NCI-H146 (cell line): ENCODE measurements around the gene UGGT2.
A peak's percentile ranks its signal among the peaks of the same experiment; 100 is the strongest.
"Not testable (repeated sequence)": the region's sequence is repeated elsewhere in the genome, so short reads cannot be mapped to it uniquely, and the experiment has no call there.

ENCODE experiments used
- DNase-seq: peaks from one replicate; lab custom pipeline; 2025; lab: John Stamatoyannopoulos, UW

Gene UGGT2

DNA sequence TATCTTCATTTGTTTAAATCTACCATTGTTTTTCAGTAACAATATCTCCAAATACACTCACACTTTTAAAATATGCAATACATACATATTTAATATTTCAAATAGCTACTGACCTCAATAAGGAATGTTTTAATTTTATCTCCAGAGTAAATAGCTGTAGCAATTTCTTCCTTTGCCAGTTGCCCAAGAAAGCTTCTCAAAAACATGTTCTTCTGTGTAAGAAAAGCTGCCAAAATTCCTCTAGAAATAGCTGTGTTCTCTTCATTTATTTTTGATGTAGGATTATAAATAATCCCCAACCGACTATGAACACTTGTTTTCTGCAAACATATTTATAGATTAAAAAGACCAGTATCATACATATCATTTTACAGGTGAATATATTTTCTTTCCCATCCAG lies 150.5 kb downstream of the UGGT2 start:
- no peak for DNase-seq

DNA sequence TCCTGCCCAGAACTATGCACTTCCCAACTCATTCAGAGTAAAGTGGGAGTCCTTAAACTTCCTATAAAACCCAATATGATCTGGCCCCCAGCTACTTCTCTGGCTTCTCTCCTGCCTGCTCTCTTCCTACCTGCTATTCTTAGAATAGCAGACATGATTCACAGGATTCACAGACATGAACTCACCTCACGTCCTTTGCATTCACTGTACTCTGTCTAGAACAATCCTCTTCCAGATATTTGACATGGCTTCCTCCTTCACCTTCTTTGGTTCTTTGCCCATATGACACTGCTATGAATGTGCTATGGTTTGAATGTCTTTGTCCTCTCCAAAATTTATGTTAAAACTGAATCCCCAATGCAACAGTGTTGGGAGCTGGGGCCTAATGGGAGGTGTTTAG lies 154.9 kb downstream of the UGGT2 start:
- no peak for DNase-seq

GRCh38 chr13:95896301-95896700 lies 156.9 kb downstream of the UGGT2 start:
- DNase-seq = no peak

DNA sequence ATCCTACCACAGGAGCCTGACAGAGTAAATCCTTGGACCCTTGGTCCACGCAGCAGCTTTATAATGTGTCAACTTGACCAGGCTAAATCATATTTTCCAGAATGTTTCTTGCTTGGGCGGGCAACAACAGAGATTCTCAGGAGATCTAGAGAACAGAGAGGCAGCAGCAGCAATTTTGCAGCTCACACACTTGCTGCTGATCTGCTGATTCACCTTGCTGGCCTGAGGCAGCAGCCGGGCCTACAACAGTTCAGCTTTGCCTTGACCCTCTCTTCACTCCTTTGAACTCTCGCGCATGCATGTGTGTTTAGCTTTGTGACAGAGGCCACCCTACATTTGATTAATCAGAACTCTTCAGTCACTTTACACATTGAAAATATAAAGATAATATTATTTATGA lies 159.3 kb downstream of the UGGT2 start:
- DNase-seq = no peak

GRCh38 chr13:95882121-95882520 lies 171.1 kb downstream of the UGGT2 start:
- DNase-seq = no peak

- DNase-seq = no peak
These were observed 172.9 kb downstream of the UGGT2 start for GRCh38 chr13:95880331-95880730.

DNA sequence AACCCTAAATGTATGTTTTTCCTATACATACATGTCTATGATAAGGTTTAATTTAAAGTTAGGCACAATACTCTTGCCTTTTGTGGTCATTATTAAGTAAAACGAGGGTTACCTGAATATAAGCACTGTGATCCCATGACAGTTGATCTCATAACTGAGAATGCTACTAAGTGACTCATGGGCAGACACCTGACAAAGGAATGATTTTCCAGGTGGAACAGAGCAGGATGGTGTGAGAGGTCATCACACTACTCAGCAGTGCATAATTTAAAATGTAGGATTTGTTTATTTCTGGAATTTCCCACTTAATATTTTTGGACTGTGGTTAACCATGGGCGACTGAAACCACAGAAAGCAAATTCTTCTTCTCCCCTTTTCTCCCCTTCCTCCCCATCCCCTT lies 178.9 kb downstream of the UGGT2 start:
- DNase-seq = no peak

DNA sequence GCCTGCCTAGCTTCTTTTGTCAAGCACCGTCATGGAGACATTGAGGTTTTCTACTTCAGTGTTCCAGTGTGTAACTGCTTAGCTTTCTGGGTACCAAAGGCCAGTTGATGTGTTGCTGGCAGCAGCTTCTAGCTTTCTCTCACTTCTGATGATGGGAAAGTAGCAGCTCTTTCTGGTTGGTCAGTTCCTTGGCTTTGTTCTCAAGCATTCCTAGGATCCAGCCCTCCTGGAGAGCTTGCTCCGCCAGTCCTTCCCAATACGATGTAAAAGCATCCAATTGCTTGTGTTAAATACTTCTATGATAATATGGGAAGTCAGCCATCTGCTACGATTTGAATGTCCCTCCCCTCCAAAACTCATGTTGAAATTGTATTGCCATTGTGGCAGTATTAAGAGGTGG lies 182.8 kb downstream of the UGGT2 start:
- DNase-seq = no peak

GRCh38 chr13:95865080-95865615 lies 188.1 kb downstream of the UGGT2 start:
- no peak for DNase-seq

DNA sequence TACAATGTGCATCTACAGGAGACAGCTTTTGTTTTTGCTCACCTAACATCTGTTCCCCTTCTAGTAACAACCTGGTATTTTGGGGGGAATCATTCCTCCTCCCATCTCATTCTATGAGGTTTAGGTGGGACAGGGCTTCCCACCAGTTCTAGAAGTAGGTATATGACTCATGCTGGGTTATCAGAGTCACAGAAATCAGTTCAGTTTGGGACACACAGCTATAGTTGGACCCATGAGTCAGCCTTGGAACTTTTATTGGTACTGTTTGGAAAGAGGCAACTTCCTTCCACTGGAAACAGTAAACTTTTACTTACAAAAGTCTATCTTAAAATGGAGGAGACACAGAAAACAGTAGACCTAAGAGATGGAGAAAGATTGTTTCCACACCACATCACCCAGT lies 190.8 kb downstream of the UGGT2 start:
- DNase-seq = no peak

GRCh38 chr13:95861296-95861695 lies 191.9 kb downstream of the UGGT2 start:
- no peak for DNase-seq

- DNase-seq = no peak
These were observed 194.7 kb downstream of the UGGT2 start for GRCh38 chr13:95858286-95859075.

- not testable (repeated sequence) for DNase-seq
These were observed 207.5 kb downstream of the UGGT2 start for GRCh38 chr13:95845656-95846055.

DNA sequence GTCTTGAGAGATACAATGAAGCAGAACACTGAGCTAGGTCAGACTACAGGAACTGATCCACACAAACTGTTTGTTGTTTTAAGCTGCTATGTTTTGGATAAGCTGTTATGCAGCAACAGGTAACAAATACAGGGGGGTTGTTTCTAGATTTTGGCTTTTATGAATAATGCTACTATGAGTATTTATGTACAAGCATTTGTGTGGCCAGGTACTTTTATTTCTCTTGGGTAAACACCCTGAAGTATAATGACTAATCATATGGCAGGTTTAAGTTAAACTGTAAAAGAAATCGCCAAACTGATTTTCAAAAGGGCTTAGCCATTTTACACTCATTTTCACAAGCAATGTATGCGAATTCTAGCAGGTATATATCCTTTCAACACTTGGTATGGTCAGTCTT lies 210.3 kb downstream of the UGGT2 start:
- no peak for DNase-seq

DNA sequence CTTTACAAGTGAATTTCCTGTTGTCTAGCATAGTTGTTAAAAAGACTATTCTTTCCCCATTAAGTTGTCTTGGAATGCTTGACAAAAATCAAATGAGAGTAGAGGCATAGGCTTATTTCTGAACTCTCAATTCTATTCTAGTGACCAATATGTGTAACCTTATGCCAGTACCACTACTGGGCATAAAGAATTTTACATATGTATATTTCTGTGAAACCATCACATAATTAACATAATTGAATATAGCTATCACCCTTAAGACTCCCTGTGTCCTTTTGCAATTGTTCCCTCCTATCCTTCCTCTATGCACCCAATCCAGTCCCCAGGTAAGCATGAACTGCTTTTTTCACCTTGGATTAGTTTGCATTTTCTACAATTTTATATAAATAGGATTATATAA lies 211.3 kb downstream of the UGGT2 start:
- no peak for DNase-seq

DNA sequence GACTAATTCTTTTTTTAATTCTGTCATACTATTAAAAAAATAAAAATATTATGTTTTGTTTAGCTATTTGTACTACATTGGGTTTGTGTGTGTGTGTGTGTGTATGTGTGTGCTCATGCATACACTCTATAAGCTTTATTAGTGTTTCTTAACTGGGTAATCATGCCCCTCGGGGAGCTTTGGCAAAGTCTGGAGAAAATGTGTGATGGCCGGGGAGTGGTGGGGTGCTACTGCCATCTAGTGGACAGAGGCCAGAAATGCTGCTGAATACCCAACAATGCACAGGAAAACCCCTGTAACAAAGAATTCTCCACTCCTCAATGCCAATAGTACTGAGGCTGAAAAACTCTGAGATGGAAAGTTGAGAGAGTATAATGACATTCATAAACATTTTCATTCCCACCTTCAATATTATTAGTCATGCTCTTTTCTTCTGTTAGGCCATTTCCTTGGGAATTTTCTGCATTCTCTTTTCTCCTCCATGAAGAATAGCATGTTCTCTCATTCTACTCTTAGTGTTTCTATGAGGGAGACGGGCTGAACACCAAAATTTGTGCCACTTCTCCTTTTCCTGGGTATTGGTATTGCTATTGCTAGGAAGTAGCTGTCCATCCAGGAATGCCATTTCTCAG lies 219.0 kb downstream of the UGGT2 start:
- peak; percentile 60 for DNase-seq

GRCh38 chr13:95833719-95834118 lies 219.5 kb downstream of the UGGT2 start:
- DNase-seq = no peak

DNA sequence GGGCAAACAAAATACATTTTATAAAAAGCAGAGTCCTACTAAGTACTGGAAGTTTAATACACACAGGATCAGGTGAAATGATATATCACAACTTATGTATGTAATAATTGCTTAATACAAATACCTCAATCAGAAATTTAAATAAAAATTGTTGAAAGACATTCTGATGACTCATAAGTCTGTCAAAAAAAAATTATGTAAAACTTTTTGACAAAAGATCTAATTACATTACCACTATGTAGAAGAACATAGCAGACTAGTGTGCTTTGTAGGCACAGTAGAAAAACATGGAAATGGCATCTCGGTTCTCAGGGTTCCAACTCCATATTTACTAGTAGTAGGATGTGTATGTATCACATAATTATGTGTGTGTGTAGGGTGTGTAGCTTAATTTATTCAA lies 220.1 kb downstream of the UGGT2 start:
- DNase-seq = no peak

- DNase-seq = no peak
These were observed 230.9 kb downstream of the UGGT2 start for GRCh38 chr13:95822303-95822702.

- DNase-seq = no peak
These were observed 238.7 kb downstream of the UGGT2 start for GRCh38 chr13:95814495-95814894.

DNA sequence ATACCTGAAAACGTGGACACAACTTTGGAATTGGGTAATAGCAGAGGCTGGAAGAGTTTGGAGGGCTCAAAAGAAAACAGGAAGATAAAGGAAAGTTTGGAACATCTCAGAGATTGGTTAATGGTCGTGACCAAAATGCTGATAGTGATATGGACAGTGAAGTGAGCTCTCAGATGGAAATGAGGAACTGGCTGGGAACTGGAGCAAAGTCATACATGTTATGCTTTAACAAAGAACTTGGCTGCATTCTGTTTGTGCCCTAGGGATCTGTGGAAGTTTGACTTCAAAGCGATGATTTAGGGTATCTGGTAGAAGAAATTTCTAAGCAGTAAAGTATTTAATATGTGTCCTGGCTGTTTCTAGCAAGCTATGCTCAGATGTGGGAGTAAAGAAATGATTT lies 240.1 kb downstream of the UGGT2 start:
- DNase-seq = no peak

DNA sequence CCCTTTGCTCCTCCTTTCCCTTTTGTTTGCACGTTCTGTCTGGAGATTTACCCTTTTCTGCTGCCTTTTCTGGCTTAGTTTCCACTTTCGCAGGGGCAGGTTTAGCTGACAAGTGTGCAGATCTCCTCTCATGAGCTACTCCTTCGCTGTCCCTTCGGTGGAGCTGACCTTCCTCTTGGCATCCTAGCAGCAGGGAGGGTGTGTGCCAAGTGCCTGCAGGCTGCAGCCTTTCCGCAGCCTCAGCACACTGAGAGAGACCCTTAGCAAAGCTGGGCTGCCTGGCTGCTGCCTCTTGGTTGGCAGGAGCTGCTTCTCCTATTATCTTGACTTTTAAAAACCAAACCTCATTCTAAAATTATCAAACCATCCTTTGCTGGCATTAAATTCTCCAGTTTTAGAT lies 243.8 kb downstream of the UGGT2 start:
- no peak for DNase-seq

- DNase-seq = no peak
These were observed 247.3 kb downstream of the UGGT2 start for GRCh38 chr13:95805921-95806320.

- no peak for DNase-seq
These were observed 251.4 kb downstream of the UGGT2 start for GRCh38 chr13:95801825-95802224.
